GM13976 (cell line): Measurements from ENCODE around the gene TNFRSF13B.
A peak's percentile ranks its signal among the peaks of the same experiment; 100 is the strongest.

Experiments
- DNase-seq: peaks from one replicate; pipeline ENCODE4 v3.0.0; 2012; ENCODE audit warnings: low spot score
- CTCF ChIP-seq: IDR thresholded peaks from 2 replicates; pipeline ENCODE4 v1.5.1; 2012; ENCODE audit warnings: borderline replicate concordance, mild to moderate bottlenecking; ENCODE audit not compliant: insufficient read depth; ENCODE audit errors: extremely low read depth, missing control alignments, control extremely low read depth
- in situ Hi-C: fragments of 300-500 bp; cut with MboI; formaldehyde crosslinking; loops from one replicate; pipeline ENCODE4 v1.12.0; 2022; ENCODE audit warnings: low sequenced_read_pairs, mixed read lengths, inconsistent platforms; ENCODE audit not compliant: unreplicated experiment

Gene TNFRSF13B

GRCh38 chr17:16936536-16937310 is 35.2 kb downstream of the TNFRSF13B start:
- TF ChIP-seq CTCF, result no peak
- in situ Hi-C loops, result no loop called here
- no peak for DNase-seq

GRCh38 chr17:16935786-16936185 is 36.1 kb downstream of the TNFRSF13B start:
- TF ChIP-seq CTCF, result no peak
- in situ Hi-C loops, result no loop called here

GRCh38 chr17:16935241-16935663 is 36.7 kb downstream of the TNFRSF13B start:
- peak; percentile 32 for DNase-seq
- TF ChIP-seq CTCF, result no peak
- in situ Hi-C loops, result no loop called here

More at GRCh38 chr17:16935786-16936185, 36.1 kb downstream of the TNFRSF13B start:
- no peak for DNase-seq

- no peak for TF ChIP-seq CTCF
- DNase-seq, result no peak
- in situ Hi-C loops, result no loop called here
Measured at GRCh38 chr17:16934836-16935235, 37.1 kb downstream of the TNFRSF13B start.

- in situ Hi-C loops, result no loop called here
- no peak for TF ChIP-seq CTCF
- no peak for DNase-seq
Measured at GRCh38 chr17:16934133-16934795, 37.7 kb downstream of the TNFRSF13B start.

GRCh38 chr17:16933317-16934132 is 38.4 kb downstream of the TNFRSF13B start:
- peak; percentile 33 for DNase-seq
- no peak for TF ChIP-seq CTCF
- in situ Hi-C loops, result no loop called here
